Common myeloid progenitor, CD34-positive (primary cell): ENCODE measurements around the gene EPYC.

Source experiments
- CTCF ChIA-PET: fragments of 350-600 bp; sonication (Branson Sonifier 250); formaldehyde crosslinking; loops from one replicate; lab custom pipeline; 2021; ENCODE audit warnings: antibody characterized with exemption; lab: Charles Lee
- POLR2A ChIA-PET: fragments of 350-600 bp; sonication (Branson Sonifier 250); formaldehyde crosslinking; loops from one replicate; lab custom pipeline; 2021; ENCODE audit warnings: antibody characterized with exemption; lab: Charles Lee
- DNase-seq, 3 donors: peaks; one replicate each; pipeline versions ENCODE4 v3.0.0 to v3.0.0-alpha.2; 2013
- H3K27ac ChIP-seq, 2 experiments: 1 replicate in 1 of 2; 2 replicates in 1 of 2; pipeline ENCODE4 v1.7.0; 2013; ENCODE audit warnings: inconsistent platforms in 2 of 2, low read length in 2 of 2, mild to moderate bottlenecking in 2 of 2, low read depth in 1 of 2, moderate library complexity in 1 of 2; ENCODE audit not compliant: severe bottlenecking in 2 of 2, insufficient read depth in 1 of 2, poor library complexity in 1 of 2
- H3K27me3 ChIP-seq, 5 experiments: replicated peaks in 2 of 5; 1 replicate in 3 of 5; 2 replicates in 2 of 5; pipeline versions ENCODE4 v1.6.1 to v1.7.0; 2013; ENCODE audit warnings: low read length in 4 of 5, mild to moderate bottlenecking in 2 of 5, moderate library complexity in 2 of 5, inconsistent platforms in 1 of 5; ENCODE audit not compliant: insufficient read depth in 5 of 5, control insufficient read depth in 4 of 5
- H3K36me3 ChIP-seq, 4 experiments: 1 replicate in 2 of 4; 2 replicates in 2 of 4; pipeline versions ENCODE4 v1.6.1 to v1.7.0; 2013; ENCODE audit warnings: low read length in 3 of 4, control low read depth in 1 of 4, mild to moderate bottlenecking in 1 of 4; ENCODE audit not compliant: control insufficient read depth in 4 of 4, insufficient read depth in 4 of 4
- H3K4me1 ChIP-seq, 4 experiments: 1 replicate in 3 of 4; 2 replicates in 1 of 4; pipeline versions ENCODE4 v1.6.1 to v1.7.1; 2013; ENCODE audit warnings: low read length in 3 of 4, mild to moderate bottlenecking in 3 of 4, control low read depth in 1 of 4, inconsistent platforms in 1 of 4, moderate library complexity in 1 of 4; ENCODE audit not compliant: control insufficient read depth in 4 of 4, insufficient read depth in 4 of 4; ENCODE audit errors: control extremely low read depth in 1 of 4
- H3K4me3 ChIP-seq, 7 experiments: 1 replicate in 4 of 7; 2 replicates in 3 of 7; pipeline versions ENCODE4 v1.5.1 to v1.7.0; 2013; ENCODE audit warnings: mild to moderate bottlenecking in 7 of 7, low read length in 6 of 7, moderate library complexity in 6 of 7, inconsistent platforms in 2 of 7, low read depth in 2 of 7, control low read depth in 1 of 7; ENCODE audit not compliant: insufficient read depth in 4 of 7, control insufficient read depth in 1 of 7; ENCODE audit errors: extremely low read depth in 1 of 7
- H3K9me3 ChIP-seq, 5 experiments: 1 replicate in 4 of 5; 2 replicates in 1 of 5; pipeline versions ENCODE4 v1.6.1 to v1.7.1; 2013; ENCODE audit warnings: low read length in 4 of 5, mild to moderate bottlenecking in 2 of 5, inconsistent platforms in 1 of 5, low read depth in 1 of 5, moderate library complexity in 1 of 5; ENCODE audit not compliant: control insufficient read depth in 4 of 5, insufficient read depth in 2 of 5; ENCODE audit errors: control extremely low read depth in 1 of 5
- WGBS: methylation state at CpG from one replicate; pipeline ENCODE4 v1.1.5; 2013; ENCODE audit not compliant: insufficient coverage; 5-methylcytosine and 5-hydroxymethylcytosine counted together

Gene EPYC

GRCh38 chr12:90951432-90952105 is 53.2 kb downstream of the EPYC start:
- no peaks in the 10 kb centered on the region for H3K4me1 ChIP-seq
- no peaks in the 10 kb centered on the region for H3K36me3 ChIP-seq
- ChIA-PET CTCF (no interaction called here), POLR2A (no interaction called here)
- H3K9me3 ChIP-seq: peaks cover 0 to 4% (median 0%) of the 10 kb centered on the region in 5 experiments
- H3K27ac ChIP-seq: no peak overlapping the region
- H3K4me3 ChIP-seq: no peak overlapping the region
- no peak for DNase-seq
- H3K27me3 ChIP-seq: no peaks in the 10 kb centered on the region

- POLR2A ChIA-PET: no interaction called here
- Histone ChIP-seq H3K4me1 (no peaks in the 10 kb centered on the region), H3K27me3 (no peaks in the 10 kb centered on the region), H3K9me3 (no peaks in the 10 kb centered on the region), H3K4me3 (no peak overlapping the region), H3K36me3 (no peaks in the 10 kb centered on the region), H3K27ac (no peak overlapping the region)
- DNase-seq: no peak
- CTCF ChIA-PET: interaction anchor here (1.2 to 2.0 kb wide), 3 partner anchors 10 to 162 kb away, joined by 3 to 6 read pairs (median 3); no protein-coding TSS in a partner anchor
- WGBS: 99% methylated on average over 6 of the region's 7 CpGs
Measured at GRCh38 chr12:90947869-90948268, 56.9 kb downstream of the EPYC start.

GRCh38 chr12:90945070-90945649 is 59.6 kb downstream of the EPYC start:
- peak in 2 of 3 donors; percentile 42 to 46 for DNase-seq

GRCh38 chr12:90943255-90943654 is 61.5 kb downstream of the EPYC start:
- no peaks in the 10 kb centered on the region for H3K9me3 ChIP-seq
- no peak overlapping the region for H3K4me3 ChIP-seq
- no peak for DNase-seq
- no peaks in the 10 kb centered on the region for H3K36me3 ChIP-seq
- no peak overlapping the region for H3K27ac ChIP-seq
- H3K27me3 ChIP-seq: no peaks in the 10 kb centered on the region
- POLR2A ChIA-PET: no interaction called here
- WGBS: no CpG with 5 or more reads among the region's 1 CpG
- peaks cover 0 to 2% (median 0%) of the 10 kb centered on the region in 4 experiments for H3K4me1 ChIP-seq
- CTCF ChIA-PET: interaction anchor here (0.9 to 1.3 kb wide), 3 partner anchors 31 to 193 kb away, joined by 3 read pairs; no protein-coding TSS in a partner anchor

More at GRCh38 chr12:90945070-90945649, 59.6 kb downstream of the EPYC start:
- no CpG with 5 or more reads among the region's 1 CpG for WGBS
- Histone ChIP-seq H3K4me1 (no peaks in the 10 kb centered on the region), H3K27me3 (no peaks in the 10 kb centered on the region), H3K4me3 (no peak overlapping the region), H3K9me3 (no peaks in the 10 kb centered on the region), H3K36me3 (no peaks in the 10 kb centered on the region), H3K27ac (no peak overlapping the region)
- ChIA-PET POLR2A (no interaction called here), CTCF (interaction anchor here (0.9 kb wide), 2 partner anchors 410 to 411 kb away, joined by 3 read pairs; no protein-coding TSS in a partner anchor)

GRCh38 chr12:90940872-90941499 is 63.8 kb downstream of the EPYC start:
- DNase-seq: peak; percentile 39 to 68 (median 60)
- Histone ChIP-seq H3K9me3 (no peaks in the 10 kb centered on the region), H3K27ac (no peak overlapping the region), H3K4me3 (no peak overlapping the region), H3K27me3 (no peaks in the 10 kb centered on the region), H3K36me3 (no peaks in the 10 kb centered on the region), H3K4me1 (peaks cover 0 to 3% (median 0%) of the 10 kb centered on the region in 4 experiments)
- ChIA-PET POLR2A (interaction anchor here (0.7 kb wide), 1 partner anchor 14 kb away, joined by 3 read pairs; no protein-coding TSS in a partner anchor), CTCF (interaction anchor here (1.1 to 1.5 kb wide), 2 partner anchors 12 to 390 kb away, joined by 4 to 7 read pairs; no protein-coding TSS in a partner anchor)
- WGBS: no CpG with 5 or more reads among the region's 3 CpGs

- CTCF ChIA-PET: interaction anchor here (0.6 to 1.5 kb wide), 2 partner anchors 10 to 689 kb away, joined by 3 to 7 read pairs; no protein-coding TSS in a partner anchor
- Histone ChIP-seq H3K4me1 (peaks cover 0 to 3% (median 0%) of the 10 kb centered on the region in 4 experiments), H3K4me3 (no peak overlapping the region), H3K36me3 (no peaks in the 10 kb centered on the region), H3K9me3 (peaks cover 0 to 1% (median 0%) of the 10 kb centered on the region in 5 experiments), H3K27ac (no peak overlapping the region), H3K27me3 (no peaks in the 10 kb centered on the region)
- no peak for DNase-seq
- POLR2A ChIA-PET: no interaction called here
- WGBS: 100% methylated on average over 1 of the region's 1 CpG
Measured at GRCh38 chr12:90939382-90939781, 65.4 kb downstream of the EPYC start.
